Gastroesophageal sphincter (tissue), 4 donors: ENCODE measurements around the gene LDAH. TPM values are rescaled to one million over a fixed set of nuclear protein-coding genes. Genes with fewer than 3 reads are reported as not detected.

Source experiments
- ATAC-seq: fragments of 150-250 bp; one replicate; pipeline ENCODE4 v1.9.1; 2016; ENCODE audit warnings: mild to moderate bottlenecking, moderate library complexity
- H3K27ac ChIP-seq, 4 donors: fragments of 200-600 bp; sonication (generic) in 3 of 4; 1 replicate in 3 of 4; 2 replicates in 1 of 4; pipeline ENCODE4 v1.5.1; 2016 to 2019
- H3K27me3 ChIP-seq: fragments of 200-600 bp; sonication (generic); one replicate; pipeline ENCODE4 v1.5.1; 2019
- H3K36me3 ChIP-seq, 2 donors: fragments of 200-600 bp; sonication (generic); one replicate each; pipeline ENCODE4 v1.5.1; 2019; ENCODE audit warnings: control low read depth in 1 of 2
- H3K4me1 ChIP-seq, 3 donors: fragments of 200-600 bp; sonication (generic); 1 replicate in 2 of 3; 2 replicates in 1 of 3; pipeline ENCODE4 v1.5.1; 2016 to 2019; ENCODE audit warnings: control low read depth in 2 of 3
- H3K4me3 ChIP-seq, 2 donors: fragments of 200-600 bp; sonication (generic); one replicate each; pipeline ENCODE4 v1.5.1; 2019; ENCODE audit warnings: mild to moderate bottlenecking in 1 of 2, moderate library complexity in 1 of 2
- H3K9me3 ChIP-seq, 3 donors: fragments of 200-600 bp; sonication (generic); one replicate each; pipeline ENCODE4 v1.5.1; 2017 to 2019; ENCODE audit warnings: control low read depth in 2 of 3
- EP300 ChIP-seq: sonication (generic); formaldehyde crosslinking; IDR thresholded peaks from one replicate; pipeline ENCODE4 v1.6.1; 2017; ENCODE audit warnings: antibody characterized with exemption, mild to moderate bottlenecking
- POLR2A ChIP-seq, 2 donors: fragments of 450-650 bp; IDR thresholded peaks; one replicate each; pipeline ENCODE4 v1.6.1; 2017; ENCODE audit warnings: antibody characterized with exemption in 2 of 2, mild to moderate bottlenecking in 2 of 2, moderate library complexity in 1 of 2
- POLR2AphosphoS5 ChIP-seq: sonication (generic); formaldehyde crosslinking; IDR thresholded peaks from one replicate; pipeline ENCODE4 v1.6.1; 2017; ENCODE audit warnings: antibody characterized with exemption
- WGBS, 2 donors: methylation state at CpG; one replicate each; pipeline ENCODE4 v1.1.5; 2018; ENCODE audit warnings: low coverage in 1 of 2; 5-methylcytosine and 5-hydroxymethylcytosine counted together
- total RNA-seq, 4 donors: library from RNA; depleted of rRNA; stranded (reverse); fragments of >200 nt; gene quantifications; one replicate each; pipeline ENCODE4 v1.1.0, GENCODE V29; 2016
- TF ChIP-seq, protein P1 (sequence below), 4 experiments: fragments of 200-600 bp in 2 of 4; fragments of 450-650 bp in 2 of 4; sonication (generic) in 1 of 4; IDR thresholded peaks; one replicate each; pipeline ENCODE4 v1.5.1; 2017 to 2019; ENCODE audit warnings: antibody characterized with exemption in 4 of 4, mild to moderate bottlenecking in 2 of 4, moderate library complexity in 2 of 4

Gene LDAH
- total RNA-seq, 4 donors from 2014 or later, result 10.5 to 19.0 (median 14.5) TPM

GRCh38 chr2:20637147-20637546, 185.8 kb downstream of the LDAH start:
- Histone ChIP-seq H3K27ac (peak overlapping the region; percentile 87 to 99 (median 96)), H3K27me3 (no peaks in the 10 kb centered on the region), H3K4me3 (peak overlapping the region in 1 of 2 donors; percentile 4), H3K4me1 (peaks cover 5 to 100% (median 42%) of the 10 kb centered on the region in 3 donors), H3K36me3 (peaks cover 0 to 39% of the 10 kb centered on the region in 2 donors), H3K9me3 (no peaks in the 10 kb centered on the region)
- ATAC-seq, result peak; percentile 46
- 20 to 32% methylated on average over 1 to 4 of the region's 13 CpGs for WGBS, 2 donors
- TF ChIP-seq, protein P1, sequence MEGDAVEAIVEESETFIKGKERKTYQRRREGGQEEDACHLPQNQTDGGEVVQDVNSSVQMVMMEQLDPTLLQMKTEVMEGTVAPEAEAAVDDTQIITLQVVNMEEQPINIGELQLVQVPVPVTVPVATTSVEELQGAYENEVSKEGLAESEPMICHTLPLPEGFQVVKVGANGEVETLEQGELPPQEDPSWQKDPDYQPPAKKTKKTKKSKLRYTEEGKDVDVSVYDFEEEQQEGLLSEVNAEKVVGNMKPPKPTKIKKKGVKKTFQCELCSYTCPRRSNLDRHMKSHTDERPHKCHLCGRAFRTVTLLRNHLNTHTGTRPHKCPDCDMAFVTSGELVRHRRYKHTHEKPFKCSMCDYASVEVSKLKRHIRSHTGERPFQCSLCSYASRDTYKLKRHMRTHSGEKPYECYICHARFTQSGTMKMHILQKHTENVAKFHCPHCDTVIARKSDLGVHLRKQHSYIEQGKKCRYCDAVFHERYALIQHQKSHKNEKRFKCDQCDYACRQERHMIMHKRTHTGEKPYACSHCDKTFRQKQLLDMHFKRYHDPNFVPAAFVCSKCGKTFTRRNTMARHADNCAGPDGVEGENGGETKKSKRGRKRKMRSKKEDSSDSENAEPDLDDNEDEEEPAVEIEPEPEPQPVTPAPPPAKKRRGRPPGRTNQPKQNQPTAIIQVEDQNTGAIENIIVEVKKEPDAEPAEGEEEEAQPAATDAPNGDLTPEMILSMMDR (IDR thresholded peaks at IDR 0.05), result no peak
- TF ChIP-seq POLR2AphosphoS5, result peak; percentile 94
- peak; percentile 95 for TF ChIP-seq EP300
- TF ChIP-seq POLR2A (IDR thresholded peaks at IDR 0.05), result no peak

- H3K9me3 ChIP-seq, result no peaks in the 10 kb centered on the region
- peak overlapping the region in 1 of 2 donors; percentile 11 for H3K4me3 ChIP-seq
- H3K27ac ChIP-seq, result peak overlapping the region; percentile 87 to 99 (median 96)
- H3K36me3 ChIP-seq, result peaks cover 0 to 36% of the 10 kb centered on the region in 2 donors
- TF ChIP-seq EP300, result no peak
- no peak for TF ChIP-seq POLR2A (IDR thresholded peaks at IDR 0.05)
- TF ChIP-seq, protein P1 (IDR thresholded peaks at IDR 0.05), result peak in 3 of 4 experiments; percentile 97 to 99 (median 99)
- peak; percentile 68 for TF ChIP-seq POLR2AphosphoS5
- peak; percentile 72 for ATAC-seq
- 21 to 46% methylated on average over 6 to 23 of the region's 32 CpGs for WGBS, 2 donors
- H3K4me1 ChIP-seq, result peaks cover 5 to 100% (median 30%) of the 10 kb centered on the region in 3 donors
- H3K27me3 ChIP-seq, result no peaks in the 10 kb centered on the region
Observed at GRCh38 chr2:20635675-20636584, 187.0 kb downstream of the LDAH start.

- peak overlapping the region; percentile 87 to 99 (median 96) for H3K27ac ChIP-seq
- H3K4me3 ChIP-seq, result peak overlapping the region in 1 of 2 donors; percentile 11
- no peak for ATAC-seq
- peaks cover 5 to 100% (median 30%) of the 10 kb centered on the region in 3 donors for H3K4me1 ChIP-seq
- H3K27me3 ChIP-seq, result no peaks in the 10 kb centered on the region
- no peak for TF ChIP-seq POLR2A (IDR thresholded peaks at IDR 0.05)
- TF ChIP-seq POLR2AphosphoS5, result no peak
- TF ChIP-seq, protein P1 (IDR thresholded peaks at IDR 0.05), result no peak
- no peak for TF ChIP-seq EP300
- peaks cover 0 to 33% of the 10 kb centered on the region in 2 donors for H3K36me3 ChIP-seq
- no peaks in the 10 kb centered on the region for H3K9me3 ChIP-seq
- 25 to 38% methylated on average over 4 to 5 of the region's 5 CpGs for WGBS, 2 donors
Observed at GRCh38 chr2:20635113-20635510, 187.8 kb downstream of the LDAH start.

DNA sequence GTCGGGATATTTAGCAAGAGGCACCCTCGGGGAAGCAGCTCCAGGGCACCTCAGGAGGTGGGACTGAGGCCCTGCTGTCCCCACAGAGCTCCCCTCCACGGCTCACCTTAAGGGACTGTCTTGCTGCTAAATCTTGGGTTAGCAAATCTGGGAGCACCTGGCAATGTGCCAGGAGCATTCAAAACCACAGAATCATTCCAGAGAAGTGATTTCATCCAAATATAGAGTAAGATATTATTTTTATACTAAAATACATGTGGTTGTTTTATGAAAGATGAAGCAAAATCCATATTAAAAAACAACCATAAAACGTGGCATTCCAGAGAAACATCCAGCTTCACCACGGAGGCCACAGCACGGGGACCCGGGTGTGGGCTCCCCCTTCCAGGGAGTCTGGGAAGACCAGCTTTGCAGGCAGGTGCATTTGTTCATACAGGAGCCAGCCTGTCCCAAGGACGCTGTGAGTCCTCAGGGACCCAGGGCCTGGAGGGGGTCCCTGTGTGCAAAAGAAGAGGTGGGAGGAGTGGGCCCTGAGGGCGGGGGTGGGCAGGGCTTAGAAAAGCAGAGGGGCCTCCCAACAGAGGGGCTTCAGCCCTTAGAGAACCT, 188.3 kb downstream of the LDAH start:
- 8 to 15% methylated on average over 2 to 5 of the region's 9 CpGs for WGBS, 2 donors
- TF ChIP-seq POLR2A (IDR thresholded peaks at IDR 0.05), result no peak
- TF ChIP-seq POLR2AphosphoS5, result peak; percentile 5
- H3K4me3 ChIP-seq, result no peak overlapping the region

More for the DNA sequence above, 188.3 kb downstream of the LDAH start:
- no peaks in the 10 kb centered on the region for H3K27me3 ChIP-seq
- H3K36me3 ChIP-seq, result peaks cover 0 to 30% of the 10 kb centered on the region in 2 donors
- peaks cover 6 to 100% (median 33%) of the 10 kb centered on the region in 3 donors for H3K4me1 ChIP-seq
- no peaks in the 10 kb centered on the region for H3K9me3 ChIP-seq
- H3K27ac ChIP-seq, result peak overlapping the region; percentile 87 to 99 (median 96)
- ATAC-seq, result no peak

Other genes with a start within 250 kb of the LDAH start
- gene HS1BP3, start 172.0 kb downstream of the LDAH start, total RNA-seq, result 10 to 100 TPM; 42.8 to 89.1 (median 61.4) TPM
- 10 to 100 TPM in 3 of 4 donors, 1 to 10 TPM in 1; 1.2 to 19.9 (median 15.3) TPM for gene GDF7, start 156.0 kb downstream of the LDAH start, total RNA-seq
- gene APOB, start 221.0 kb upstream of the LDAH start, total RNA-seq, result 1 to 10 TPM; 1.2 to 7.8 (median 2.8) TPM